ENCODE data around the gene DACT1. TPM values are rescaled to one million over a fixed set of nuclear protein-coding genes. Genes with fewer than 3 reads are reported as not detected.

DACT1 gene
- total RNA-seq, 1 experiment from 2014 or later: 23.1 TPM

GRCh38 chr14:58667900-58668299, 30.1 kb downstream of the DACT1 start:
- DNase-seq (ENCODE audit: low read depth): peak; percentile 46

- no peak for DNase-seq (ENCODE audit: low read depth)
Measured at GRCh38 chr14:58668848-58669480, 31.2 kb downstream of the DACT1 start.

- no peak for DNase-seq (ENCODE audit: low read depth)
Measured at GRCh38 chr14:58669556-58670200, 31.9 kb downstream of the DACT1 start.

- no peak for DNase-seq (ENCODE audit: low read depth)
Measured at GRCh38 chr14:58671024-58671423, 33.3 kb downstream of the DACT1 start.

- DNase-seq (ENCODE audit: low read depth): no peak
Measured at GRCh38 chr14:58671436-58671835, 33.7 kb downstream of the DACT1 start.

GRCh38 chr14:58673722-58674121, 36.0 kb downstream of the DACT1 start:
- DNase-seq (ENCODE audit: low read depth): no peak

- DNase-seq (ENCODE audit: low read depth): no peak
Measured at GRCh38 chr14:58677001-58677400, 39.2 kb downstream of the DACT1 start.

GRCh38 chr14:58677517-58677916, 39.8 kb downstream of the DACT1 start:
- no peak for DNase-seq (ENCODE audit: low read depth)

- DNase-seq (ENCODE audit: low read depth): no peak
Measured at GRCh38 chr14:58677996-58678395, 40.2 kb downstream of the DACT1 start.

GRCh38 chr14:58680698-58681097, 42.9 kb downstream of the DACT1 start:
- no peak for DNase-seq (ENCODE audit: low read depth)

GRCh38 chr14:58687232-58687795, 49.6 kb downstream of the DACT1 start:
- DNase-seq (ENCODE audit: low read depth): no peak

GRCh38 chr14:58690801-58691516, 53.2 kb downstream of the DACT1 start:
- no peak for DNase-seq (ENCODE audit: low read depth)

GRCh38 chr14:58693048-58693447, 55.3 kb downstream of the DACT1 start:
- DNase-seq (ENCODE audit: low read depth): no peak

GRCh38 chr14:58695514-58695913, 57.8 kb downstream of the DACT1 start:
- no peak for DNase-seq (ENCODE audit: low read depth)

- DNase-seq (ENCODE audit: low read depth): no peak
Measured at GRCh38 chr14:58697266-58697929, 59.6 kb downstream of the DACT1 start.

Other genes with a start within 250 kb of the DACT1 start
- not detected in 2 replicates for gene TOMM20L, start 242.0 kb upstream of the DACT1 start, total RNA-seq (2014; rRNA removed; shearing (Covaris generic))
- 60.9 and 68.1 TPM in 2 replicates for gene TIMM9, start 210.4 kb upstream of the DACT1 start, total RNA-seq (2014; rRNA removed; shearing (Covaris generic))
- gene KIAA0586, start 210.2 kb upstream of the DACT1 start, total RNA-seq (2014; rRNA removed; shearing (Covaris generic)): 37.8 and 44.6 TPM in 2 replicates

All from RPMI7951 (cell line).